ENCODE results near the gene HOXA7. TPM values are rescaled to one million over a fixed set of nuclear protein-coding genes. Genes with fewer than 3 reads are reported as not detected.

HOXA7 gene
- polyA plus RNA-seq, 1 of the 3 experiments (the other 2 are of a cell fraction): not detected

GRCh38 chr7:27131390-27131819, 25.1 kb downstream of the HOXA7 start:
- Histone ChIP-seq H3K27me3 (ENCODE audit: insufficient read depth) (peaks cover 88% of the 10 kb centered on the region), H3F3A (replicated peaks; ENCODE audit: insufficient read depth) (no peaks in the 10 kb centered on the region), H4K20me1 (ENCODE audit: insufficient read depth) (no peaks in the 10 kb centered on the region), H3K9me2 (no peaks in the 10 kb centered on the region), H2AFZ (ENCODE audit: low read depth) (no peak overlapping the region), H3K9ac (no peak overlapping the region), H3K27ac (ENCODE audit: low read depth in 2 of 2, low read length in 1 of 2) (no peak overlapping the region), H3K36me3 (replicated peaks in 1 of 2; ENCODE audit: control insufficient read depth in 1 of 2, insufficient read depth in 2 of 2, low read length in 1 of 2) (no peaks in the 10 kb centered on the region), H3K4me1 (ENCODE audit: control insufficient read depth in 1 of 2, insufficient read depth in 2 of 2, low read depth in 1 of 2, low read length in 1 of 2) (peaks cover 0 to 4% of the 10 kb centered on the region in 2 experiments; a peak in 1 of 4 replicates), H3K4me2 (no peak overlapping the region), H3K4me3 (ENCODE audit: low read depth in 2 of 2, low read length in 1 of 2) (peak overlapping the region in 1 of 2 experiments; percentile 37; a peak in 1 of 4 replicates), H3K9me3 (no peaks in the 10 kb centered on the region), H3K79me2 (ENCODE audit: insufficient read depth) (no peaks in the 10 kb centered on the region)
- no peak for TF ChIP-seq RFX5 (IDR thresholded peaks at IDR 0.05; ENCODE audit: low read length)
- TF ChIP-seq MXI1 (IDR thresholded peaks at IDR 0.05; ENCODE audit: low read depth, low read length): no peak
- no peak for TF ChIP-seq EP300 (IDR thresholded peaks at IDR 0.05; ENCODE audit: borderline replicate concordance in 1 of 2, low read depth in 1 of 2, low read length in 1 of 2)
- TF ChIP-seq RAD21 (IDR thresholded peaks at IDR 0.05; ENCODE audit: low read length): no peak
- no peak for TF ChIP-seq FOSL2 (IDR thresholded peaks at IDR 0.05; ENCODE audit: borderline replicate concordance, low read depth)
- TF ChIP-seq RXRA (IDR thresholded peaks at IDR 0.05; ENCODE audit: borderline replicate concordance, low read depth): no peak
- no peak for TF ChIP-seq NRF1 (IDR thresholded peaks at IDR 0.05; ENCODE audit: low read depth, low read length)
- no peak for TF ChIP-seq CHD2 (IDR thresholded peaks at IDR 0.05; ENCODE audit: low read length, partially characterized antibody)
- no peak for TF ChIP-seq TEAD4 (IDR thresholded peaks at IDR 0.05; ENCODE audit: borderline replicate concordance, insufficient read depth)
- no peak for TF ChIP-seq ZBTB33 (IDR thresholded peaks at IDR 0.05; ENCODE audit: borderline replicate concordance, low read depth)
- no peak for TF ChIP-seq USF1 (IDR thresholded peaks at IDR 0.05; ENCODE audit: borderline replicate concordance, low read depth)
- no peak for TF ChIP-seq PBX3 (IDR thresholded peaks at IDR 0.05)
- TF ChIP-seq MAX (IDR thresholded peaks at IDR 0.05; ENCODE audit: low read depth): no peak
- no peak for TF ChIP-seq USF2 (IDR thresholded peaks at IDR 0.05; ENCODE audit: borderline replicate concordance, low read depth, low read length)
- no peak for TF ChIP-seq ELF1 (IDR thresholded peaks at IDR 0.05)
- no peak for TF ChIP-seq POLR2AphosphoS5 (IDR thresholded peaks at IDR 0.05; ENCODE audit: low read depth, low read length)
- TF ChIP-seq GATA2 (CRISPR knock-in tag; IDR thresholded peaks at IDR 0.05): no peak
- DNase-seq: no peak
- ChIA-PET POLR2A (interaction anchor here (0.6 kb wide), 1 partner anchor 13 kb away, joined by 3 read pairs; no protein-coding TSS in a partner anchor), CTCF (interaction anchor here (0.7 to 5.8 kb wide), 13 partner anchors 9 to 277 kb away, joined by 3 to 36 read pairs (median 4); partner anchors contain the start of gene HOXA5)
- WGBS (ENCODE audit: low lambda C conversion rate): 16% methylated on average over 12 of the region's 12 CpGs

Measured in SK-N-SH (cell line).